ENCODE data around the gene PRXL2B. TPM values are rescaled to one million over a fixed set of nuclear protein-coding genes. Genes with fewer than 3 reads are reported as not detected.
"Not testable (repeated sequence)": the region's sequence is repeated elsewhere in the genome, so short reads cannot be mapped to it uniquely, and the experiment has no call there.

The PRXL2B gene
- total RNA-seq, 1 donor from 2014 or later, result 42.0 TPM

GRCh38 chr1:2569060-2569459, 17.5 kb upstream of the PRXL2B start:
- no peak for TF ChIP-seq CTCF (IDR thresholded peaks at IDR 0.05; ENCODE audit: insufficient read depth, low read length, poor library complexity, severe bottlenecking)
- Histone ChIP-seq H3K27me3 (ENCODE audit: control insufficient read depth, insufficient read depth, low read length) (peaks cover 9% of the 10 kb centered on the region), H3K36me3 (ENCODE audit: control insufficient read depth, insufficient read depth, low read length) (no peaks in the 10 kb centered on the region), H3K4me3 (ENCODE audit: low read depth, low read length) (no peak overlapping the region)
- no peak for DNase-seq (ENCODE audit: low read depth)

- H3K4me3 ChIP-seq (ENCODE audit: low read depth, low read length); DNase-seq (ENCODE audit: low read depth); H3K27me3 ChIP-seq (ENCODE audit: control insufficient read depth, insufficient read depth, low read length); H3K36me3 ChIP-seq (ENCODE audit: control insufficient read depth, insufficient read depth, low read length): not testable (repeated sequence)
Observed at GRCh38 chr1:2569703-2570102, 16.9 kb upstream of the PRXL2B start.

GRCh38 chr1:2570332-2570731, 16.2 kb upstream of the PRXL2B start:
- TF ChIP-seq CTCF (IDR thresholded peaks at IDR 0.05; ENCODE audit: insufficient read depth, low read length, poor library complexity, severe bottlenecking), result no peak
- Histone ChIP-seq H3K27me3 (ENCODE audit: control insufficient read depth, insufficient read depth, low read length) (peaks cover 9% of the 10 kb centered on the region), H3K36me3 (ENCODE audit: control insufficient read depth, insufficient read depth, low read length) (no peaks in the 10 kb centered on the region), H3K4me3 (ENCODE audit: low read depth, low read length) (no peak overlapping the region)
- no peak for DNase-seq (ENCODE audit: low read depth)

GRCh38 chr1:2571348-2571747, 15.2 kb upstream of the PRXL2B start:
- TF ChIP-seq CTCF (IDR thresholded peaks at IDR 0.05; ENCODE audit: insufficient read depth, low read length, poor library complexity, severe bottlenecking), result no peak
- DNase-seq (ENCODE audit: low read depth), result no peak
- H3K27me3 ChIP-seq (ENCODE audit: control insufficient read depth, insufficient read depth, low read length), result peaks cover 6% of the 10 kb centered on the region
- no peak overlapping the region for H3K4me3 ChIP-seq (ENCODE audit: low read depth, low read length)
- H3K36me3 ChIP-seq (ENCODE audit: control insufficient read depth, insufficient read depth, low read length), result no peaks in the 10 kb centered on the region

GRCh38 chr1:2573250-2573920, 13.2 kb upstream of the PRXL2B start:
- Histone ChIP-seq H3K36me3 (ENCODE audit: control insufficient read depth, insufficient read depth, low read length) (no peaks in the 10 kb centered on the region), H3K27me3 (ENCODE audit: control insufficient read depth, insufficient read depth, low read length) (peaks cover 6% of the 10 kb centered on the region), H3K4me3 (ENCODE audit: low read depth, low read length) (no peak overlapping the region)
- DNase-seq (ENCODE audit: low read depth), result no peak
- TF ChIP-seq CTCF (IDR thresholded peaks at IDR 0.05; ENCODE audit: insufficient read depth, low read length, poor library complexity, severe bottlenecking), result no peak

- no peaks in the 10 kb centered on the region for H3K36me3 ChIP-seq (ENCODE audit: control insufficient read depth, insufficient read depth, low read length)
- H3K27me3 ChIP-seq (ENCODE audit: control insufficient read depth, insufficient read depth, low read length), result peaks cover 2% of the 10 kb centered on the region
- no peak overlapping the region for H3K4me3 ChIP-seq (ENCODE audit: low read depth, low read length)
- TF ChIP-seq CTCF (IDR thresholded peaks at IDR 0.05; ENCODE audit: insufficient read depth, low read length, poor library complexity, severe bottlenecking), result no peak
- DNase-seq (ENCODE audit: low read depth), result no peak
Observed at GRCh38 chr1:2574350-2574749, 12.2 kb upstream of the PRXL2B start.

All from kidney epithelial cell (primary cell).